BE2C (cell line): ENCODE results near the gene RBM19.
A peak's percentile ranks its signal among the peaks of the same experiment; 100 is the strongest.

ENCODE experiments used
- DNase-seq: peaks from one replicate; pipeline ENCODE4 v3.0.0-alpha.2; 2020
- H3K27me3 ChIP-seq: fragments of 250-450 bp; sonication (Bioruptor Pico); 2 replicates; pipeline ENCODE4 v1.5.1; 2020; ENCODE audit warnings: mild to moderate bottlenecking
- H3K36me3 ChIP-seq: fragments of 250-450 bp; sonication (Bioruptor Pico); 2 replicates; pipeline ENCODE4 v1.5.1; 2020; ENCODE audit warnings: mild to moderate bottlenecking
- H3K4me1 ChIP-seq: fragments of 250-450 bp; sonication (Bioruptor Pico); 2 replicates; pipeline ENCODE4 v1.5.1; 2020
- H3K4me3 ChIP-seq: 2 replicates; pipeline ENCODE4 v1.5.1; 2011; ENCODE audit warnings: low read depth, low read length
- H3K9me3 ChIP-seq: fragments of 250-450 bp; sonication (Bioruptor Pico); 2 replicates; pipeline ENCODE4 v1.5.1; 2020
- CTCF ChIP-seq: IDR thresholded peaks from 2 replicates; pipeline ENCODE4 v1.5.1; 2012; ENCODE audit warnings: mild to moderate bottlenecking, low read depth, low read length

The RBM19 gene

DNA sequence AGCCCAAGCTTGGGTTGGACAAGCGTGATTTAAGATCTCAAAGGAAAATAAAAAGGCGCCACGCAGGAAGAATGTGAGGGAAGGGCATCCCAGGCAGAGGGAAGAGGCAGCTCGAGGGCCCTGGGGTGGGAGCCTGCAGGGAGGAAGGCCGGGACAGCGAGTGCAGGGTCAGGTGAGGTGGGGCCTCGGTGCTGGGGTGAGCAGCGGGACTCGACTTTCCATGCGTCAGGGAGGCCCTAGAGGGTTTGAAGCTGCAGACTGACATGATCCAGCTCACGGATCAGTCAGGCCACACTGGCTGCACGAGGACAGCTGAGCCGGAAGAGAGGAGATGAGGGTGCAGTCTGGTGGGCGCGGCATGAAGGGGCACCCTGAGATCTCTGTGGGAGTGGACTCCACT, 145.8 kb downstream of the RBM19 start:
- H3K9me3 ChIP-seq, result no peaks in the 10 kb centered on the region
- TF ChIP-seq CTCF, result no peak
- H3K4me3 ChIP-seq, result no peak overlapping the region
- H3K27me3 ChIP-seq, result no peaks in the 10 kb centered on the region
- no peaks in the 10 kb centered on the region; the same call in 1 of the 2 replicates for H3K4me1 ChIP-seq
- H3K36me3 ChIP-seq, result 0 out of 2 replicates have a peak, but pooled peaks cover 3% of the 10 kb centered on the region
- no peak for DNase-seq

DNA sequence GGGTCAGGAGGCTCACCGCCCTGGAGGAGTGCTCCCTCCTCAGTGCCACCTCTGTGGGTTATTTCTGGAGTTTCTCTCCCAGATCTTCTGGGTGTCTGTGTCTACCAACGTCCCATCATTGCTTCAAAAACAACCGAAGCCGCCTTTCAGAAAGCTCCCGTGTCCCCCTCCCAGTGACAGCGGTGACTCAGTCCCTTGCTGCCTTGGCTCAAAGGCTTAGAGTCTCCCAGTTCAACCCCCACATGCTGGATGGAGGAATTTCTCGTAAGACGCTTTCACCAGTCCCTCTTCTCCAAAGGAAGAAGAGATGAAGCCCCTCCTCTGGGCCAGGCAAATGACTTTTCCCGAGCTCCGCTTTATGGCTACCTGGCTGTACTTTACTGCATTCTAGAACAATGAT, 146.6 kb downstream of the RBM19 start:
- H3K9me3 ChIP-seq, result no peaks in the 10 kb centered on the region
- H3K4me1 ChIP-seq, result no peaks in the 10 kb centered on the region; the same call in 1 of the 2 replicates
- 0 out of 2 replicates have a peak, but pooled peaks cover 3% of the 10 kb centered on the region for H3K36me3 ChIP-seq
- TF ChIP-seq CTCF, result no peak
- no peak overlapping the region for H3K4me3 ChIP-seq
- no peak for DNase-seq
- no peaks in the 10 kb centered on the region for H3K27me3 ChIP-seq

DNA sequence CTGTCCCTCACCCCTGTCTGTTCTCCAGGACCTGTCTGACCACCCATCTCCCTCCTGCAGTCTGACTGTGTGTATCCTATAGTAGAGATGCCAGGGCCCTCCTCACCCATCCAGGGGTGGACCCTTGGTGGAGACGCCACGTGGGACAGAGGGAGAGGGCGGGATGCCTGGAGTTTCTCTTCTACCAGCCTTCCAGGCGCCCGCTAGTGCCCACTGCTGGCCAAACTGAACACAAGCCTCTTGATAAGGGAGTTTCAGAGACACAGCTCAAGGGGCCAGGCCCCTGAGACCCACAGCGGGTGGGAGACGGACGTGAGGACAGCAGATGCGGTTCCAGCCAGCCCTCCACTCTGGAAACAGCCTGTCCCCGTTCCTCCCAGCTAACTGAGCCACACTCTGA, 147.3 kb downstream of the RBM19 start:
- 0 out of 2 replicates have a peak, but pooled peaks cover 3% of the 10 kb centered on the region for H3K36me3 ChIP-seq
- H3K4me3 ChIP-seq, result no peak overlapping the region
- TF ChIP-seq CTCF, result peak; percentile 58
- no peaks in the 10 kb centered on the region for H3K9me3 ChIP-seq
- no peaks in the 10 kb centered on the region for H3K27me3 ChIP-seq
- peak; percentile 46 for DNase-seq
- H3K4me1 ChIP-seq, result no peaks in the 10 kb centered on the region; the same call in 1 of the 2 replicates

DNA sequence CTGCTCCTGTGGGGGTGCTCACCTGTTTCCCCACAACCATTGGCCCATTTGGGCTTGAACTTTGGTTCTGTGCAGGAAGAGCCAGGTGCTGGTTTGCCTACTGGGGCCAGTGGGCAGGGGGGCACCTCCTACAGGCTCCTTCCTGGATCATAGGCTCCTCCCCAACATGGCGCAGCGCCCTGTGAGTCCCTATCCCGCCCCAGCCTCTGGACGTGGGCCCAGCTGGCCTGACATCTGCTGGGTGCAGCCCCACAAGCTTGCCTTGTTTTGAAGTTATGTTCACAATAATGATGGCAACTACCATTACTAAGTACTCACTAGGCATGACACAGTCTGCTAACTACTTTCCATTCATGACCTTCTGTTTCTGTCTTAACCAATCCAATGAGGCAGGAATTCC, 147.8 kb downstream of the RBM19 start:
- H3K36me3 ChIP-seq, result 0 out of 2 replicates have a peak, but pooled peaks cover 3% of the 10 kb centered on the region

DNA sequence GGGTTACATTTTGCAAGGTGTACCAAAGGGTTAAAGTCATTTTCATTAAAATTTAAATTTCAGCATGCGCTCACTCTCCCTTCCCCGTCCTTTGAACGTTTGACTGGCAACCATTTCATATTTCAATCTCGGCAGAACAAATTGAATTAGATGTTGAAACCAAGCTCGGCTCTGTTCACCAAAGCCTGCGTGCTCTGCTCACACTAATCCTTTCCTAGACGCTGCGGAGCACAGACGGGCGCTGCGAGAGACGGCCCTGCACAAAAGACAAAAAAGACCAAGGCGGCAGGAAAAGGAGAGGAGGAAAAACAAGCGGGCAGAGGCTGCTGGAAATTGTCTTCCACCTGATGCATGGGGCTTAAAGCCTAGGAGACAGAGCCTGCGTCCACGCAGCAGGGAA, 149.3 kb downstream of the RBM19 start:
- H3K9me3 ChIP-seq, result no peaks in the 10 kb centered on the region
- TF ChIP-seq CTCF, result no peak
- 0 out of 2 replicates have a peak, but pooled peaks cover 3% of the 10 kb centered on the region for H3K36me3 ChIP-seq
- H3K27me3 ChIP-seq, result no peaks in the 10 kb centered on the region
- no peak overlapping the region for H3K4me3 ChIP-seq
- no peak for DNase-seq
- H3K4me1 ChIP-seq, result peaks cover 7% of the 10 kb centered on the region

More for the DNA sequence above, 147.8 kb downstream of the RBM19 start:
- no peaks in the 10 kb centered on the region; the same call in 1 of the 2 replicates for H3K4me1 ChIP-seq
- TF ChIP-seq CTCF, result no peak
- H3K27me3 ChIP-seq, result no peaks in the 10 kb centered on the region
- H3K9me3 ChIP-seq, result no peaks in the 10 kb centered on the region
- H3K4me3 ChIP-seq, result no peak overlapping the region
- no peak for DNase-seq

GRCh38 chr12:113815031-113815430, 151.1 kb downstream of the RBM19 start:
- no peak for TF ChIP-seq CTCF
- DNase-seq, result no peak
- 0 out of 2 replicates have a peak, but pooled peaks cover 3% of the 10 kb centered on the region for H3K36me3 ChIP-seq
- no peaks in the 10 kb centered on the region for H3K27me3 ChIP-seq
- H3K9me3 ChIP-seq, result no peaks in the 10 kb centered on the region; the same call in 1 of the 2 replicates
- H3K4me3 ChIP-seq, result no peak overlapping the region
- H3K4me1 ChIP-seq, result peaks cover 7% of the 10 kb centered on the region
